HG02970 (cell line): ENCODE data around the gene HLCS.

Experiments used
- ATAC-seq: cut with Tn5 transposase; IDR thresholded peaks from one replicate; pipeline ENCODE4 v1.9.1; 2021; ENCODE audit warnings: mild to moderate bottlenecking, moderate library complexity, moderate number of reproducible peaks; ENCODE audit not compliant: unreplicated experiment, low FRiP score

Gene HLCS

GRCh38 chr21:36890086-36890485 lies 76.4 kb downstream of the HLCS start:
- no peak for ATAC-seq

DNA sequence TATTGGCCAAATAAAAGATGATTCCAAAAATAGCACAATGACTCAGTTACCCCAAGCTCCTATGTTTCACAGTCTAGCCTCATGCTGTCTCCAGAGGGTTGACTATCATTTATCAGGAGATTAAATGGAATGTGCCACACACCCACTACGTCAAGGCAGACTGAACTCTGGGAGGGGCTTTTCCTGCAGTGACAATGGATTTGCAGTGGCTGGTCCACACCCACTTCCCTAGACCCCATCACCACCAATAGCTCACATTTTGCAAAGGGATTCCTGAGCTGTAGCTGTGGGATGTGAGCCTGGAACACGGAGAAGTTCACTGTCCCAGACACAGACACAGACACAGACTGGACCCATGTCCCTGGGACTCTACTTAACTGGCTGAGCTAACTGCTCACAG lies 77.1 kb downstream of the HLCS start:
- no peak for ATAC-seq

DNA sequence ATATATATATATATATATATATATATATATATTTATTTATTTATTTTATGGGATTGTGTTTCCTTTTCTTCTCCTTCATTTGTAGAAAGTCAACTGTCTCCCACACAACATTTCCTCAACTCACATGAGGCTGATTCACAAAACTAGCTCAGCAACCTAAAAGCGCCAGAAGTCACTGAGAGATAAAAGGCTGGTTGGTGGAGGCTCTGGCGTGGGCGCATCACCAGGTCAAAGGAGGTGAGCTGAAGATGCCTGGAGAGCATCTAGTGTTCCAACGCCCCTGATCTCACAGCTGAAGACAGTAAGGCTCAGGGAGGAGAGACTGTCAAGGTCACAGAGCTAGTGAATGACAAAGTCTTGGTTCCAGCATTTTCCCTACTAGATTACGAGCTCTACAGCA lies 78.0 kb downstream of the HLCS start:
- ATAC-seq = no peak

GRCh38 chr21:36887963-36888362 lies 78.5 kb downstream of the HLCS start:
- ATAC-seq = no peak

GRCh38 chr21:36883532-36884486 lies 82.7 kb downstream of the HLCS start:
- no peak for ATAC-seq

GRCh38 chr21:36882776-36883175 lies 83.7 kb downstream of the HLCS start:
- no peak for ATAC-seq

DNA sequence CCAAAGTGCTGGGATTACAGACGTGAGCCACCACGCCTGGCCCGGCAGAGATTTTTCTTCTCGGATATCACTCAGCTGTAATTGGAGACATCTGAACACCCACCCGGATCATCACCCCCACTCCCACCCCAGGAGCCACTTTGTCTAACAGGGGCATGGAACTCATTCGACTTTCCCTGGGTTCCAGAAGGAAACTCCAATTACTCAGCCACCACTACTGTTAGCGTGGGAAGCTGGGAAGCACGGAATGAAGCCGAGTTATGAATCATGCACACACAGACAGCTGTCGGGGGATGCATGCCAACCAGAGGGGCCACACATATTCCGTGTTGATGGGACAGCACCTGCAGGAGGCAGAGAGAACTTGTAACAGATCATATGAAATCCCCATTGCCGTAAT lies 85.2 kb downstream of the HLCS start:
- ATAC-seq = no peak

DNA sequence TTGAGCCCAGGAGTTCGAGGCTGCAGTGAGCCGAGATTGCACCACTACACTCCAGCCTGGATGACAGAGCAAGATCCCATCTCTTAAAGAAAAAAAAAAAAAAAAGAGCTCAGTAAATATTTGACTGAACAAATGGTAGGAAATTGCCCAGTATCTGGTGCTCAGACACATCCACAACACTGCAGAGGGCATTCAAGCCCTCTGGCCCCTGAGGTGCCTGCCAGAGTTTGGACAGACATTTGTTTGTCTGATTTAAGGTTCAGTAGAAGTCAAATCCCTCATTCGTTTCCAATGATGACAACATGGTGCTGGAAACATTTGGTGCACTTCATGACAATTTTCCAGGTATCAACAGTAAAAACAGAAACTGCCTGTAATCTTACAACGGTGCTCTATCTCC lies 86.6 kb downstream of the HLCS start:
- ATAC-seq = no peak

GRCh38 chr21:36877741-36878140 lies 88.7 kb downstream of the HLCS start:
- no peak for ATAC-seq

GRCh38 chr21:36874665-36875064 lies 91.8 kb downstream of the HLCS start:
- no peak for ATAC-seq

GRCh38 chr21:36873513-36873912 lies 93.0 kb downstream of the HLCS start:
- no peak for ATAC-seq

- ATAC-seq = no peak
Observed at GRCh38 chr21:36867291-36867905, 99.1 kb downstream of the HLCS start.

DNA sequence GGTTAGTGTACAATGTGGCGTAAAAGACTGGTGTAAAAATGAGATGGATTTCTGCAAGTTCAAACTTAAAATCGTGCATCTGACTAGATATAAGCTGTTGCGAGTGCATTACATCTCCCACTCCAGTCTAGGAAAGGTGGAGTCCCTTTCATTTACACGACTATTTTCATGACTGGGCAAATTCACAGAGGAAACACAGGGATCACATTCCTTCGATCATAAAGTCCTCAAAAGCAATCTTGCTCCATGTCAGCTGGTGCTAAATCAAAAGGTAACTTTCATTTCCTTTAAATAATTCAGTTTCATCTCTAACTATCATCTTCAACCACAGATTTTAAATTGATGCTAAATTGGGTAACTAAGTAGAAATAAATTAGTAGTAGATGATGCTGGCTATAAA lies 100.0 kb downstream of the HLCS start:
- no peak for ATAC-seq

DNA sequence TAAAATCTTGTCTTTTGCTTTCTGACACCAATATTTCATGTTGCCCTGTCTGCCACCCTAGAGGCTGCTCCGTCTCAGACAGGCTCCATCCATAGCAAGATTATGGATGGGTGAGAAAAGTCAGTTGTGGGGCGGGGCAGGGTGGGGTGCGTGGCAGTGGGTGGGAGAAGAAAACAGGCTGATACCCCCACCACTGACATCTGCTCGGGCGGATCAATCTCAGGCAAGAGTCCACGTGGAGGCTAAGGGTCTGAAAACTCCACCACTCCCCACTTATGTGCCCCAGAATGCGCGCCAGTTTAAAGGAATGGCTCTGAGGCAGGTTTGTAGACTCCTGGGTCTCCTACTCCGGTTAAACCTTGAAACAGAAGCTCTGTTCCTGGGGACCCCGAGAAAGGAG lies 101.5 kb downstream of the HLCS start:
- no peak for ATAC-seq

- no peak for ATAC-seq
Observed at GRCh38 chr21:36863260-36863659, 103.2 kb downstream of the HLCS start.

DNA sequence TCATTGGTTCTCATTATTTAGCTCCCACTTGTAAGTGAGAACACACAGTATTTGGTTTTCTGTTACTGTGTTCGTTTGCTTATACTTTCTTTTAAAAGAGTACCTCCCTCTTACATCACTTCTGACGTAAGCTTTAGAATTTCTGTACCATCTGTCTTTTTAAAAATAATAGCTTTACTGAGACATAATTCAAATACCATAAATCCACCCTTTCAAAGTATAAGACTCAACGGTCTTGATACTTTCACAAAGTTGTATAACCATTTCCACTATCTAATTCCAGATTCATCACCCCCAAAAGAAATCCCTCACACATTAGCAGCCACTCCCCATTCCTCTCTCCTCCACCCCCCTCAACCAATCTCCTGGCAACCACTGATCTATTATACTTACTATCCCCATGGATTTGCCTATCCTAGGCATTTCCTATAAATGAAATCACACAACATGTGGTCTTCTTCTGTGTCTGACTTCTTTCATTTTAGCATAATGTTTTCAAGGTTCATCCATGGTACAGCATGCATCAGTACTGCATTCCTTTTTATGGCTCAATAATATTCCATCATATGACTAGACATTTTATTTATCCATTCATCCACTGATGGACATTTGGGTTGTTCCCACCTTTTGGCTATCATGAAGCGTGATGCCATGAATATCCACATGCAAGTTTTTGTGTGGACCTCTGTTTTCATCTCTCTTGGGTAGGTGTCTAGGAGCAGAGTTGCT lies 104.7 kb downstream of the HLCS start:
- no peak for ATAC-seq

GRCh38 chr21:36860736-36861594 lies 105.5 kb downstream of the HLCS start:
- ATAC-seq = no peak

GRCh38 chr21:36859744-36860501 lies 106.5 kb downstream of the HLCS start:
- no peak for ATAC-seq

DNA sequence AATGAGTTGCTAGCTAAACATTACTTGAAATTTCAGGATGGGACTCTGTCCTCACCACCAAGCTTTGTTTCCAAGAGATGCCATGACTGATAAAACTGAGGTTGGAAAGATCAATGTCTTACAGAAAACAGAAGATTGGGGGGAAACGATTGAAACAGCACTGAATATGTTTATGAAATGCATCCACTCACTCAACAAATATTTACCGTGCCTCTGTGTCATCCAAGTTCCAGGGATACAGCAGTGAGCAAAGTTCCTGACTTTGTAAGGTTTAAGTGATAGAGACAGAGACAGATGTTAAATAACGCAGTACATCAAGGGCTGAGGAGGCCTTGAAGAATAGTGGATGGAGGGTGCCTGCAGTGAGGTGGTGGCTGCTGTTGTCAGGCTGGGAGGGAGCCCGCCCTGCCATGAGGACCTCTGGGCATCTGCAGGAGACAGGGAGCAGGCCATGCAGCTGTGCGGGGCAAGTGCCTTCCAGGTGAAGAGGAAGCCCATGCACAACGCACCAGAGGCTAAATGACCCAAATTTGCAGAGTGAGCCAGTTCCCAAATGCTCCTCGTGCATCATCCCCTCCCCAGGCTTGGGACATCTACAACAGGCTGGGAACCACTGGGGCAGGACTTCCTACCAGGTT lies 108.0 kb downstream of the HLCS start:
- ATAC-seq = no peak
